Measurements from ENCODE around the gene NOP53.
"Not testable (repeated sequence)": the region's sequence is repeated elsewhere in the genome, so short reads cannot be mapped to it uniquely, and the experiment has no call there.

NOP53 gene

GRCh38 chr19:47777245-47778048 is 32.1 kb downstream of the NOP53 start:
- DNase-seq (ENCODE audit: low read depth in 2 of 2): not testable (repeated sequence)

GRCh38 chr19:47778049-47778953 is 33.0 kb downstream of the NOP53 start, which contains the start of gene SELENOW:
Gene SELENOW, plus strand, starts transcription at chr19:47778703. Its CDS starts 83 bp downstream, at chr19:47778786.
- DNase-seq (ENCODE audit: low read depth in 2 of 2): peak; percentile 52 to 57

- no peak for DNase-seq (ENCODE audit: low read depth in 2 of 2)
These were observed 33.6 kb downstream of the NOP53 start for GRCh38 chr19:47778954-47779351.

- no peak for DNase-seq (ENCODE audit: low read depth in 2 of 2)
These were observed 34.3 kb downstream of the NOP53 start for GRCh38 chr19:47779524-47780214.

GRCh38 chr19:47780215-47780551 is 34.8 kb downstream of the NOP53 start:
- no peak for DNase-seq (ENCODE audit: low read depth in 2 of 2)

- no peak for DNase-seq (ENCODE audit: low read depth in 2 of 2)
These were observed 36.4 kb downstream of the NOP53 start for GRCh38 chr19:47781590-47782262.

GRCh38 chr19:47786566-47786965 is 41.2 kb downstream of the NOP53 start:
- DNase-seq (ENCODE audit: low read depth in 2 of 2): no peak

GRCh38 chr19:47787307-47787706 is 42.0 kb downstream of the NOP53 start:
- DNase-seq (ENCODE audit: low read depth in 2 of 2): not testable (repeated sequence)

GRCh38 chr19:47789811-47790210 is 44.5 kb downstream of the NOP53 start:
- DNase-seq (ENCODE audit: low read depth in 2 of 2): not testable (repeated sequence)

- DNase-seq (ENCODE audit: low read depth in 2 of 2): peak in 1 of 2 experiments; percentile 24
These were observed 45.1 kb downstream of the NOP53 start for GRCh38 chr19:47790398-47790814.

- no peak for DNase-seq (ENCODE audit: low read depth in 2 of 2)
These were observed 47.3 kb downstream of the NOP53 start for GRCh38 chr19:47792616-47793015.

- no peak for DNase-seq (ENCODE audit: low read depth in 2 of 2)
These were observed 49.2 kb downstream of the NOP53 start for GRCh38 chr19:47794526-47794925.

- DNase-seq (ENCODE audit: low read depth in 2 of 2): no peak
These were observed 51.4 kb downstream of the NOP53 start for GRCh38 chr19:47796785-47797184.

- no peak for DNase-seq (ENCODE audit: low read depth in 2 of 2)
These were observed 52.9 kb downstream of the NOP53 start for GRCh38 chr19:47797996-47798903.

GRCh38 chr19:47798904-47799266 is 53.5 kb downstream of the NOP53 start:
- no peak for DNase-seq (ENCODE audit: low read depth in 2 of 2)

- no peak for DNase-seq (ENCODE audit: low read depth in 2 of 2)
These were observed 55.9 kb downstream of the NOP53 start for GRCh38 chr19:47801270-47801669.

- DNase-seq (ENCODE audit: low read depth in 2 of 2): no peak
These were observed 57.2 kb downstream of the NOP53 start for GRCh38 chr19:47802521-47803043.

- DNase-seq (ENCODE audit: low read depth in 2 of 2): not testable (repeated sequence)
These were observed 57.8 kb downstream of the NOP53 start for GRCh38 chr19:47803148-47803547.

GRCh38 chr19:47803671-47804070 is 58.3 kb downstream of the NOP53 start:
- DNase-seq (ENCODE audit: low read depth in 2 of 2): not testable (repeated sequence)

GRCh38 chr19:47804451-47804850 is 59.1 kb downstream of the NOP53 start, which contains the start of gene TPRX1:
Gene TPRX1, minus strand, starts transcription at chr19:47804551. Its CDS starts 12 bp downstream, at chr19:47804539.
- not testable (repeated sequence) for DNase-seq (ENCODE audit: low read depth in 2 of 2)
